ENCODE results near the gene BATF.
A peak's percentile ranks its signal among the peaks of the same experiment; 100 is the strongest.

BATF gene

DNA sequence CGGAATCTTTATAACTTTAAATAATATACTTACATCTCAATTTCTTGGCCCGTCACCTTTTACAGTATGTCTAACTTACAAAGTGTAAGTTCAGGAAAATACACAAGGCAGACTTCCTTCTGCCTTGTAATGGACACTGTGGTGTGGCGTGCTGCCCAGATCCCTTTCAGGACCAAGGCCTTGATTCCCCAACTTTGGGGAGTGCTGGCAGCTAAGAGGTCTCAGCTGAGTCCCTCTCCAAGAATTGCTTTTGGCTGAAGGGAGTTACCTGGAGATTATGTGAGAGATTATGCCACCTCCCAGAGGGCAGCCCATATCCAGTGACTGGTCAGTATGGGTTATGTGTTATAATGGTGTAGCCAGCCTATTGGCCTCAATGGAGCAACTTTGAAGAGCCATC, 21.2 kb upstream of the BATF start:
- Histone ChIP-seq H3K23ac (ENCODE audit: low read length in 2 of 2) (no peak overlapping the region), H2BK12ac (ENCODE audit: low read length in 2 of 2) (no peak overlapping the region), H2BK120ac (ENCODE audit: low read depth, low read length) (no peak overlapping the region), H3K9ac (ENCODE audit: low read length) (no peak overlapping the region), H4K8ac (ENCODE audit: low read length) (no peak overlapping the region), H2AK5ac (ENCODE audit: low read length, severe bottlenecking) (no peak overlapping the region), H4K91ac (ENCODE audit: low read length) (peak overlapping the region; percentile 37), H2BK15ac (ENCODE audit: low read depth, poor library complexity, severe bottlenecking) (no peak overlapping the region), H3K9me3 (ENCODE audit: control insufficient read depth, low read length) (no peaks in the 10 kb centered on the region), H3K27ac (ENCODE audit: low read length, poor library complexity, severe bottlenecking) (no peak overlapping the region), H3K27me3 (ENCODE audit: control insufficient read depth in 1 of 2, insufficient read depth in 1 of 2, low read length in 2 of 2) (no peaks in the 10 kb centered on the region), H3K36me3 (ENCODE audit: control insufficient read depth in 1 of 2, insufficient read depth in 2 of 2, low read depth in 1 of 2, low read length in 2 of 2) (no peaks in the 10 kb centered on the region), H2BK5ac (ENCODE audit: low read depth, low read length, poor library complexity, severe bottlenecking) (no peak overlapping the region), H3K4me3 (ENCODE audit: insufficient read depth in 1 of 2, low read depth in 1 of 2, low read length in 2 of 2) (no peak overlapping the region), H2AFZ (ENCODE audit: low read depth, low read length) (no peak overlapping the region), H3K18ac (ENCODE audit: low read depth in 1 of 2, low read length in 2 of 2) (no peak overlapping the region), H3K4ac (ENCODE audit: low read depth in 1 of 2, low read length in 2 of 2) (no peak overlapping the region), H3K14ac (ENCODE audit: low read length in 2 of 2) (no peak overlapping the region), H3K79me1 (replicated peaks; ENCODE audit: low read length, poor library complexity, severe bottlenecking) (no peaks in the 10 kb centered on the region), H3K4me2 (ENCODE audit: low read length, poor library complexity, severe bottlenecking) (no peak overlapping the region), H3K4me1 (ENCODE audit: control insufficient read depth, insufficient read depth, low read depth, low read length) (no peaks in the 10 kb centered on the region)
- DNase-seq: no peak
- 97% methylated on average over 3 of the region's 3 CpGs for WGBS

DNA sequence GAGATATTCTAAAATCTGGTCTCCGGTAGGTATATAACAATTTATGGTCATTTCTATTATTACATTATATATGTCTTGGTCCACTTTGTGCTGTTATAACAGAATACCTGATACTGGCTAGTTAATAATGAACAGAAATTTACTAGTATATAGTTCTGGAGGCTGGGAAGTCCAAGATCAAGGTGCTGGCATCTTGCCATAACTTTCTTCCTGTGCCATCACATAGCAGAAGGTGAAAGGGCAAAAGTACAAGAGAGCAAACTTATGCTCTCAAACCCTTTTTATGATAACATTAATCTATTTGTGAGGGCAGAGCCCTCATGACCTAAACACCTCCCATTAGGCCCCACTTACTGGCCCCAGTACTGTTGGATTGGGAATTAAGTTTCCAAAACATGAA, 17.9 kb upstream of the BATF start:
- DNase-seq: no peak
- Histone ChIP-seq H2AFZ (ENCODE audit: low read depth, low read length) (no peak overlapping the region), H2BK5ac (ENCODE audit: low read depth, low read length, poor library complexity, severe bottlenecking) (no peak overlapping the region), H3K9me3 (ENCODE audit: control insufficient read depth, low read length) (no peaks in the 10 kb centered on the region), H2BK120ac (ENCODE audit: low read depth, low read length) (no peak overlapping the region), H4K8ac (ENCODE audit: low read length) (no peak overlapping the region), H3K4me3 (ENCODE audit: insufficient read depth in 1 of 2, low read depth in 1 of 2, low read length in 2 of 2) (no peak overlapping the region), H3K4ac (ENCODE audit: low read depth in 1 of 2, low read length in 2 of 2) (no peak overlapping the region), H3K23ac (ENCODE audit: low read length in 2 of 2) (no peak overlapping the region), H4K91ac (ENCODE audit: low read length) (no peak overlapping the region), H2BK12ac (ENCODE audit: low read length in 2 of 2) (no peak overlapping the region), H3K14ac (ENCODE audit: low read length in 2 of 2) (no peak overlapping the region), H3K9ac (ENCODE audit: low read length) (no peak overlapping the region), H3K4me2 (ENCODE audit: low read length, poor library complexity, severe bottlenecking) (no peak overlapping the region), H3K4me1 (ENCODE audit: control insufficient read depth, insufficient read depth, low read depth, low read length) (no peaks in the 10 kb centered on the region), H2BK15ac (ENCODE audit: low read depth, poor library complexity, severe bottlenecking) (no peak overlapping the region), H3K36me3 (ENCODE audit: control insufficient read depth in 1 of 2, insufficient read depth in 2 of 2, low read depth in 1 of 2, low read length in 2 of 2) (no peaks in the 10 kb centered on the region), H3K79me1 (replicated peaks; ENCODE audit: low read length, poor library complexity, severe bottlenecking) (no peaks in the 10 kb centered on the region), H3K27ac (ENCODE audit: low read length, poor library complexity, severe bottlenecking) (no peak overlapping the region), H2AK5ac (ENCODE audit: low read length, severe bottlenecking) (no peak overlapping the region), H3K27me3 (ENCODE audit: control insufficient read depth in 1 of 2, insufficient read depth in 1 of 2, low read length in 2 of 2) (no peaks in the 10 kb centered on the region), H3K18ac (ENCODE audit: low read depth in 1 of 2, low read length in 2 of 2) (no peak overlapping the region)
- no CpG with 5 or more reads among the region's 1 CpG for WGBS

DNA sequence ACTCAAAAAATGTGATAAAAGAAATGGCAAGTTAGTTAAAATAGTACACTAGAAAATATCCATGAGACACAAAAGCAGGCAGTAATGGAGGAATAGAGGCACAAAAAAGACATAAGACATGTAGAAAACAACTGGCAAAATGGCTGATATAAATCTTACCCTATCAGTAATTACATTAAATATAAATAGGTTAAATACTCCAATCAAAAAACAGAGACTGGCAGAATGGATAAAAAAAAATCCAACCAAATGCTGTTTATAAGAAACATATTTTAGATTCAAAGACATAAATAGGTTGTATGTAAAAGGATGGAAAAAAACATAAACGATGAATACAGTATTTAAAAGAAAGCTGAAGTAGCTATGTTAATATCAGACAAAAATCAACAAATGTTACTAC, 15.3 kb upstream of the BATF start:
- Histone ChIP-seq H4K8ac (ENCODE audit: low read length) (no peak overlapping the region), H2AFZ (ENCODE audit: low read depth, low read length) (no peak overlapping the region), H3K14ac (ENCODE audit: low read length in 2 of 2) (no peak overlapping the region), H3K36me3 (ENCODE audit: control insufficient read depth in 1 of 2, insufficient read depth in 2 of 2, low read depth in 1 of 2, low read length in 2 of 2) (no peaks in the 10 kb centered on the region), H3K9me3 (ENCODE audit: control insufficient read depth, low read length) (peaks cover 15% of the 10 kb centered on the region), H3K9ac (ENCODE audit: low read length) (no peak overlapping the region), H2BK120ac (ENCODE audit: low read depth, low read length) (no peak overlapping the region), H3K27me3 (ENCODE audit: control insufficient read depth in 1 of 2, insufficient read depth in 1 of 2, low read length in 2 of 2) (no peaks in the 10 kb centered on the region), H3K27ac (ENCODE audit: low read length, poor library complexity, severe bottlenecking) (no peak overlapping the region), H3K4ac (ENCODE audit: low read depth in 1 of 2, low read length in 2 of 2) (no peak overlapping the region), H2AK5ac (ENCODE audit: low read length, severe bottlenecking) (no peak overlapping the region), H3K4me2 (ENCODE audit: low read length, poor library complexity, severe bottlenecking) (no peak overlapping the region), H3K23ac (ENCODE audit: low read length in 2 of 2) (no peak overlapping the region), H3K4me3 (ENCODE audit: insufficient read depth in 1 of 2, low read depth in 1 of 2, low read length in 2 of 2) (no peak overlapping the region), H3K79me1 (replicated peaks; ENCODE audit: low read length, poor library complexity, severe bottlenecking) (no peaks in the 10 kb centered on the region), H3K4me1 (ENCODE audit: control insufficient read depth, insufficient read depth, low read depth, low read length) (no peaks in the 10 kb centered on the region), H2BK5ac (ENCODE audit: low read depth, low read length, poor library complexity, severe bottlenecking) (no peak overlapping the region), H4K91ac (ENCODE audit: low read length) (no peak overlapping the region), H2BK15ac (ENCODE audit: low read depth, poor library complexity, severe bottlenecking) (no peak overlapping the region), H3K18ac (ENCODE audit: low read depth in 1 of 2, low read length in 2 of 2) (no peak overlapping the region), H2BK12ac (ENCODE audit: low read length in 2 of 2) (no peak overlapping the region)
- DNase-seq: no peak
- WGBS: no CpG with 5 or more reads among the region's 1 CpG

DNA sequence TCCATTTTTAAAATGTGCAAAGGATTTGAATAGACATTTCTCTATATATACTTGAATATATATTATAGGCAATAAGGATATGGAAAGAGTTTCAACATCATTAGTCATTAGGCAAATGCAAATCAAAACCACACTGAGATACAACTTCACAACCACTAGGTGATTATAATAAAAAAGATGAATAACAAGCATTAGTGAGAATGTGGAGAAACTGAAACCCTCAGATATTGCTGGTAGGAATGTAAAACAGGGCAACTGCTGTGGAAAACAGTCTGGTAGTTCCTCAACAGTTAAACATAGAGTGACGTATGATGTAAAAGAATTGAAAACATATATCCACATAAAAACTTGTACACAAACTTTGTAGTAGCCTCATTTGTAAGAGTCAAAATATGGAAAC, 11.7 kb upstream of the BATF start:
- Histone ChIP-seq H4K8ac (ENCODE audit: low read length) (no peak overlapping the region), H4K91ac (ENCODE audit: low read length) (no peak overlapping the region), H3K4me3 (ENCODE audit: insufficient read depth in 1 of 2, low read depth in 1 of 2, low read length in 2 of 2) (no peak overlapping the region), H3K4me1 (ENCODE audit: control insufficient read depth, insufficient read depth, low read depth, low read length) (no peaks in the 10 kb centered on the region), H3K36me3 (ENCODE audit: control insufficient read depth in 1 of 2, insufficient read depth in 2 of 2, low read depth in 1 of 2, low read length in 2 of 2) (no peaks in the 10 kb centered on the region), H3K23ac (ENCODE audit: low read length in 2 of 2) (no peak overlapping the region), H3K79me1 (replicated peaks; ENCODE audit: low read length, poor library complexity, severe bottlenecking) (no peaks in the 10 kb centered on the region), H3K4me2 (ENCODE audit: low read length, poor library complexity, severe bottlenecking) (no peak overlapping the region), H3K9me3 (ENCODE audit: control insufficient read depth, low read length) (peaks cover 19% of the 10 kb centered on the region), H2BK5ac (ENCODE audit: low read depth, low read length, poor library complexity, severe bottlenecking) (no peak overlapping the region), H2BK120ac (ENCODE audit: low read depth, low read length) (no peak overlapping the region), H2AK5ac (ENCODE audit: low read length, severe bottlenecking) (no peak overlapping the region), H3K9ac (ENCODE audit: low read length) (no peak overlapping the region), H3K27me3 (ENCODE audit: control insufficient read depth in 1 of 2, insufficient read depth in 1 of 2, low read length in 2 of 2) (peaks cover 0 to 5% of the 10 kb centered on the region in 2 experiments), H3K14ac (ENCODE audit: low read length in 2 of 2) (no peak overlapping the region), H2BK12ac (ENCODE audit: low read length in 2 of 2) (no peak overlapping the region), H3K4ac (ENCODE audit: low read depth in 1 of 2, low read length in 2 of 2) (no peak overlapping the region), H3K18ac (ENCODE audit: low read depth in 1 of 2, low read length in 2 of 2) (no peak overlapping the region), H3K27ac (ENCODE audit: low read length, poor library complexity, severe bottlenecking) (no peak overlapping the region), H2BK15ac (ENCODE audit: low read depth, poor library complexity, severe bottlenecking) (no peak overlapping the region), H2AFZ (ENCODE audit: low read depth, low read length) (no peak overlapping the region)
- no peak for DNase-seq
- WGBS: no CpG with 5 or more reads among the region's 1 CpG
